ENCODE data around the gene GALNT17.

The GALNT17 gene

DNA sequence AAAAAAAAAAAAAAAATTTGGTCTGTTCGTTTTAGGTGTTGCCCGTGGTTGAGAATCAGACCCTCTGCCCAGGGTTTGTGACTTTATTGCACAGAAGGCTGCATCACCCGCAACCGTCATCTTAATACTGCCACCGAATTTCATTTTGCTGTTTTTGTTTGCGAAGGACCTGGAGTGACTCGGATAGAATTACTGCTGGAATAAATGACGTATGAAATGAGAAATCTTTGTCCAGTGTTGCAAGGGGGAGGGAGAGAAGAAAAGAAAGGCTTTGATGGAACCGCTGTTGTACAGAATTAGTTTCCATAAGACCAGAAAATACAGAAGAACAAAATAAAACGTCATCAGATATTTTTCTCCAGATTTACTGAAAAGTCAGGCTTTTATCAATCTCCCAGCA lies 103.3 kb downstream of the GALNT17 start:
- Histone ChIP-seq H2AK5ac (ENCODE audit: low read length) (no peak overlapping the region), H3K4me1 (ENCODE audit: control insufficient read depth in 1 of 2, insufficient read depth in 2 of 2, low read length in 2 of 2) (no peaks in the 10 kb centered on the region), H3K4ac (ENCODE audit: low read depth, low read length) (no peak overlapping the region), H3K4me3 (ENCODE audit: low read depth, low read length) (no peak overlapping the region), H4K8ac (ENCODE audit: low read depth, low read length) (no peak overlapping the region), H3K9ac (ENCODE audit: low read length) (no peak overlapping the region), H4K12ac (ENCODE audit: low read depth, low read length) (no peak overlapping the region), H3K27ac (ENCODE audit: low read depth, low read length) (no peak overlapping the region), H3K14ac (ENCODE audit: low read length) (no peak overlapping the region), H3K79me2 (ENCODE audit: control insufficient read depth, insufficient read depth, low read length, poor library complexity) (no peaks in the 10 kb centered on the region), H2BK5ac (ENCODE audit: low read depth, low read length, poor library complexity) (no peak overlapping the region), H3K79me1 (ENCODE audit: low read length) (no peaks in the 10 kb centered on the region), H2BK120ac (ENCODE audit: insufficient read depth, low read length, poor library complexity) (no peak overlapping the region), H4K91ac (ENCODE audit: low read depth, low read length) (no peak overlapping the region), H3K4me2 (ENCODE audit: low read length) (no peak overlapping the region), H3K18ac (ENCODE audit: low read length) (no peak overlapping the region), H2AFZ (ENCODE audit: insufficient read depth, low read length, poor library complexity) (no peak overlapping the region), H3K23ac (ENCODE audit: low read length) (no peak overlapping the region), H2BK12ac (ENCODE audit: low read length) (no peak overlapping the region), H3K9me3 (ENCODE audit: insufficient read depth, low read depth, low read length) (no peaks in the 10 kb centered on the region), H3K27me3 (ENCODE audit: insufficient read depth, low read length) (no peaks in the 10 kb centered on the region), H3K36me3 (ENCODE audit: control insufficient read depth in 1 of 2, insufficient read depth in 2 of 2, low read length in 2 of 2) (no peaks in the 10 kb centered on the region)
- no CpG with 5 or more reads among the region's 10 CpGs for WGBS (ENCODE audit: extremely low coverage, insufficient coverage, insufficient read length)
- no peak for DNase-seq

GRCh38 chr7:71236230-71237105 lies 104.5 kb downstream of the GALNT17 start:
- no peak overlapping the region for H3K4ac ChIP-seq (ENCODE audit: low read depth, low read length)

DNA sequence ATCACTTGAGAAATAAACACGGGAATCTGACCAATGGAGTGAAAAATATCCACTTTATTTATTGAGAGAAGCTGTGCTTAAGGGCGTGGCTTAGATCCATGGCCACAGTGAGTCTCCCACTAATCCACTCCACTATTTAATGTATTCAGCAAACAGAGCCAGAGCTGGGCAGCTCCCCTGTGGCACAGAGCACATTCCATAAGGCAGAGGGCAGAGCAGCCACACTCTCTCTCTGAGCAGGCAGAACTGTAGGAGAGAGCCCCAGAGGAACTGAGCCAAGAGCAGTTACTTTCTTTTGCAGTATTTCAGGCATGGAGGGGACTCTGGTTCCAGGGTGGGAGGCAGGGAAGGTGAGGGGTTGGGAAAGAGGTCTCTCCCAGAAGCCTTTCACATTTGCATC lies 106.0 kb downstream of the GALNT17 start:
- no CpG with 5 or more reads among the region's 2 CpGs for WGBS (ENCODE audit: extremely low coverage, insufficient coverage, insufficient read length)
- H4K12ac ChIP-seq (ENCODE audit: low read depth, low read length): no peak overlapping the region
- no peak overlapping the region for H3K27ac ChIP-seq (ENCODE audit: low read depth, low read length)
- no peaks in the 10 kb centered on the region for H3K36me3 ChIP-seq (ENCODE audit: control insufficient read depth in 1 of 2, insufficient read depth in 2 of 2, low read length in 2 of 2)
- no peak overlapping the region for H2BK120ac ChIP-seq (ENCODE audit: insufficient read depth, low read length, poor library complexity)
- H3K18ac ChIP-seq (ENCODE audit: low read length): no peak overlapping the region
- H2BK5ac ChIP-seq (ENCODE audit: low read depth, low read length, poor library complexity): no peak overlapping the region
- no peak overlapping the region for H3K4ac ChIP-seq (ENCODE audit: low read depth, low read length)
- H4K91ac ChIP-seq (ENCODE audit: low read depth, low read length): no peak overlapping the region
- no peak overlapping the region for H4K8ac ChIP-seq (ENCODE audit: low read depth, low read length)
- H3K9ac ChIP-seq (ENCODE audit: low read length): no peak overlapping the region
- H3K4me3 ChIP-seq (ENCODE audit: low read depth, low read length): no peak overlapping the region
- H3K14ac ChIP-seq (ENCODE audit: low read length): no peak overlapping the region
- H3K79me1 ChIP-seq (ENCODE audit: low read length): no peaks in the 10 kb centered on the region
- no peak overlapping the region for H2AK5ac ChIP-seq (ENCODE audit: low read length)
- no peaks in the 10 kb centered on the region for H3K4me1 ChIP-seq (ENCODE audit: control insufficient read depth in 1 of 2, insufficient read depth in 2 of 2, low read length in 2 of 2)
- H3K23ac ChIP-seq (ENCODE audit: low read length): no peak overlapping the region
- no peak overlapping the region for H2AFZ ChIP-seq (ENCODE audit: insufficient read depth, low read length, poor library complexity)
- no peak overlapping the region for H2BK12ac ChIP-seq (ENCODE audit: low read length)
- H3K27me3 ChIP-seq (ENCODE audit: insufficient read depth, low read length): no peaks in the 10 kb centered on the region
- no peak overlapping the region for H3K4me2 ChIP-seq (ENCODE audit: low read length)
- no peak for DNase-seq
- H3K79me2 ChIP-seq (ENCODE audit: control insufficient read depth, insufficient read depth, low read length, poor library complexity): no peaks in the 10 kb centered on the region
- H3K9me3 ChIP-seq (ENCODE audit: insufficient read depth, low read depth, low read length): no peaks in the 10 kb centered on the region

More at GRCh38 chr7:71236230-71237105, 104.5 kb downstream of the GALNT17 start:
- no peak overlapping the region for H3K4me3 ChIP-seq (ENCODE audit: low read depth, low read length)
- no peak overlapping the region for H2AFZ ChIP-seq (ENCODE audit: insufficient read depth, low read length, poor library complexity)
- H2BK120ac ChIP-seq (ENCODE audit: insufficient read depth, low read length, poor library complexity): no peak overlapping the region
- no peak overlapping the region for H3K4me2 ChIP-seq (ENCODE audit: low read length)
- H3K79me1 ChIP-seq (ENCODE audit: low read length): no peaks in the 10 kb centered on the region
- WGBS (ENCODE audit: extremely low coverage, insufficient coverage, insufficient read length): no CpG with 5 or more reads among the region's 16 CpGs
- H3K36me3 ChIP-seq (ENCODE audit: control insufficient read depth in 1 of 2, insufficient read depth in 2 of 2, low read length in 2 of 2): no peaks in the 10 kb centered on the region
- H2BK5ac ChIP-seq (ENCODE audit: low read depth, low read length, poor library complexity): no peak overlapping the region
- no peak overlapping the region for H3K27ac ChIP-seq (ENCODE audit: low read depth, low read length)
- H3K27me3 ChIP-seq (ENCODE audit: insufficient read depth, low read length): no peaks in the 10 kb centered on the region
- no peak overlapping the region for H3K9ac ChIP-seq (ENCODE audit: low read length)
- H3K23ac ChIP-seq (ENCODE audit: low read length): no peak overlapping the region
- no peak overlapping the region for H4K91ac ChIP-seq (ENCODE audit: low read depth, low read length)
- no peak overlapping the region for H2AK5ac ChIP-seq (ENCODE audit: low read length)
- H3K4me1 ChIP-seq (ENCODE audit: control insufficient read depth in 1 of 2, insufficient read depth in 2 of 2, low read length in 2 of 2): no peaks in the 10 kb centered on the region
- no peak overlapping the region for H2BK12ac ChIP-seq (ENCODE audit: low read length)
- no peak overlapping the region for H4K8ac ChIP-seq (ENCODE audit: low read depth, low read length)
- no peak overlapping the region for H3K18ac ChIP-seq (ENCODE audit: low read length)
- H3K79me2 ChIP-seq (ENCODE audit: control insufficient read depth, insufficient read depth, low read length, poor library complexity): no peaks in the 10 kb centered on the region
- no peak for DNase-seq
- H4K12ac ChIP-seq (ENCODE audit: low read depth, low read length): no peak overlapping the region
- H3K14ac ChIP-seq (ENCODE audit: low read length): no peak overlapping the region
- no peaks in the 10 kb centered on the region for H3K9me3 ChIP-seq (ENCODE audit: insufficient read depth, low read depth, low read length)

DNA sequence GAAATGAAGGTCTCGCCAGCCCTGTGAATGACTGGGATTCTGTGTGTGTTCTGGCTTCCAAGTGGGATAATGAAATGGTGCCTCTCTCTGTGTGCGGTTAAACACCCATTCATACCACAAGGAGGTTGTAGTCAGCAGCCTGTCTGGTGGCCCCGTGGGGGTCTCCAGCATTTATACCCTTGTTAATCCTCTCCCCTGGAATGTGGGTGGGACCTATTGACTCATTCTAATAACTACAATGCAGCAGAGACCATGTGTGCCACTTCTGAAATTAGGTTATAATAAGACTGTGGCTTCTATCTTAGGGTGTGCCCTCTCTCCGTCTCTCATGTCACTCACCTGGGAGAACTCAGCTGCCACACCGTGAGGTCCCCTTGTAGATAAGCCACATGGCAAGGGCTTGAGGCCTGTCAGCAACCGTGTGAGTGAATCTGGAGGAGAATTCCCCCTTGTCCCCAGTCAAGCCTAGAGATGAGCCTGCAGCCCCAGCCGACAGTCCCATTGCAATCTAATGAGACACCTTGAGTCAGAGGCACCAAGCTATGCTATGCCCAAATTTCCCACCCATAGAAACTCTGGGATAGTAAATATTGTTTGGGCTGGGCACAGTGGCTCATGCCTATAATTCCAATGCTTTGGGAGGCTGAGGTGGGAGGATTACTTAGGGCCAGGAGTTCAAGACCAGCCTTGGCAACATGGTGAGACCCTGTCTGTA lies 106.8 kb downstream of the GALNT17 start:
- WGBS (ENCODE audit: extremely low coverage, insufficient coverage, insufficient read length): no CpG with 5 or more reads among the region's 7 CpGs
- no peak overlapping the region for H2BK5ac ChIP-seq (ENCODE audit: low read depth, low read length, poor library complexity)
- no peak overlapping the region for H3K4ac ChIP-seq (ENCODE audit: low read depth, low read length)
- H3K9me3 ChIP-seq (ENCODE audit: insufficient read depth, low read depth, low read length): no peaks in the 10 kb centered on the region
- no peak overlapping the region for H2BK120ac ChIP-seq (ENCODE audit: insufficient read depth, low read length, poor library complexity)
- no peak overlapping the region for H3K4me2 ChIP-seq (ENCODE audit: low read length)
- no peak overlapping the region for H2AFZ ChIP-seq (ENCODE audit: insufficient read depth, low read length, poor library complexity)
- no peaks in the 10 kb centered on the region for H3K27me3 ChIP-seq (ENCODE audit: insufficient read depth, low read length)
- no peak overlapping the region for H4K91ac ChIP-seq (ENCODE audit: low read depth, low read length)
- H3K4me1 ChIP-seq (ENCODE audit: control insufficient read depth in 1 of 2, insufficient read depth in 2 of 2, low read length in 2 of 2): no peaks in the 10 kb centered on the region
- no peak overlapping the region for H4K12ac ChIP-seq (ENCODE audit: low read depth, low read length)
- H3K23ac ChIP-seq (ENCODE audit: low read length): no peak overlapping the region
- no peak overlapping the region for H3K4me3 ChIP-seq (ENCODE audit: low read depth, low read length)
- H2AK5ac ChIP-seq (ENCODE audit: low read length): no peak overlapping the region
- no peaks in the 10 kb centered on the region for H3K36me3 ChIP-seq (ENCODE audit: control insufficient read depth in 1 of 2, insufficient read depth in 2 of 2, low read length in 2 of 2)
- H3K18ac ChIP-seq (ENCODE audit: low read length): no peak overlapping the region
- H4K8ac ChIP-seq (ENCODE audit: low read depth, low read length): no peak overlapping the region
- H3K79me2 ChIP-seq (ENCODE audit: control insufficient read depth, insufficient read depth, low read length, poor library complexity): no peaks in the 10 kb centered on the region
- no peak overlapping the region for H3K14ac ChIP-seq (ENCODE audit: low read length)
- H2BK12ac ChIP-seq (ENCODE audit: low read length): no peak overlapping the region
- H3K9ac ChIP-seq (ENCODE audit: low read length): no peak overlapping the region
- no peak for DNase-seq
- H3K27ac ChIP-seq (ENCODE audit: low read depth, low read length): no peak overlapping the region
- H3K79me1 ChIP-seq (ENCODE audit: low read length): no peaks in the 10 kb centered on the region
